ENCODE measurements around the gene SUPT3H.

DNA sequence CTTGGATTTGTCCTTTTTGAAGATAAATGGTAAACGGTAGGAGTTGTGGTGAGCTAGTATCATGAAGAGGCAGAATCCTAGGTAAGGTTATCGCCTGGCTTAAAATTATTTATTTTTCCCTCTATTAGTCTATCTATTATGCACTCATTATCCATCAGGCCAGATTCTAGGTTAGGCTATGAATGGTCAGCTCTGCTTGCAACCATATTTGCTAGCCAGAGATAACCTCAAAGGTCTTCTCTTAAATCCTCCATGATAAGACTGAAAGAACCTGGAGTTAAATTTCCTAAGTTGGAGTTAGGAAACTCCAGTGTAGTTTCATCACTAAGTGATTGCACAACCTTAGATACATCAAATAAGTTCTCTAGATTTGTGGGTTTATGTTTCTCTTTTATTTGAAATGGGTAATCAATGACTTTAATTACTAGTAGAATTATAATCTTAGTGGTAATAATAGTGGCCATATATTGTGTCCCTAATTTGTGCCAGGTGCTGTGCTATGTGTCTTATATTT is 351.7 kb downstream of the SUPT3H start:
- TF ChIP-seq, protein P1, sequence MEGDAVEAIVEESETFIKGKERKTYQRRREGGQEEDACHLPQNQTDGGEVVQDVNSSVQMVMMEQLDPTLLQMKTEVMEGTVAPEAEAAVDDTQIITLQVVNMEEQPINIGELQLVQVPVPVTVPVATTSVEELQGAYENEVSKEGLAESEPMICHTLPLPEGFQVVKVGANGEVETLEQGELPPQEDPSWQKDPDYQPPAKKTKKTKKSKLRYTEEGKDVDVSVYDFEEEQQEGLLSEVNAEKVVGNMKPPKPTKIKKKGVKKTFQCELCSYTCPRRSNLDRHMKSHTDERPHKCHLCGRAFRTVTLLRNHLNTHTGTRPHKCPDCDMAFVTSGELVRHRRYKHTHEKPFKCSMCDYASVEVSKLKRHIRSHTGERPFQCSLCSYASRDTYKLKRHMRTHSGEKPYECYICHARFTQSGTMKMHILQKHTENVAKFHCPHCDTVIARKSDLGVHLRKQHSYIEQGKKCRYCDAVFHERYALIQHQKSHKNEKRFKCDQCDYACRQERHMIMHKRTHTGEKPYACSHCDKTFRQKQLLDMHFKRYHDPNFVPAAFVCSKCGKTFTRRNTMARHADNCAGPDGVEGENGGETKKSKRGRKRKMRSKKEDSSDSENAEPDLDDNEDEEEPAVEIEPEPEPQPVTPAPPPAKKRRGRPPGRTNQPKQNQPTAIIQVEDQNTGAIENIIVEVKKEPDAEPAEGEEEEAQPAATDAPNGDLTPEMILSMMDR (IDR thresholded peaks at IDR 0.05; ENCODE audit: control extremely low read depth in 1 of 3, insufficient read depth in 1 of 3, low read depth in 1 of 3, low read length in 3 of 3) = no peak
- TF ChIP-seq RNF2 (IDR thresholded peaks at IDR 0.05; ENCODE audit: borderline replicate concordance, low read depth, low read length, missing control alignments, poor library complexity, severe bottlenecking) (no peak), GTF2F1 (IDR thresholded peaks at IDR 0.05; ENCODE audit: borderline replicate concordance, low read depth, low read length) (no peak), POLR2A (IDR thresholded peaks at IDR 0.05; ENCODE audit: control extremely low read depth in 1 of 2, low read depth in 2 of 2, low read length in 2 of 2) (no peak), POLR2AphosphoS5 (IDR thresholded peaks at IDR 0.05; ENCODE audit: low read depth, low read length) (no peak), JUND (IDR thresholded peaks at IDR 0.05; ENCODE audit: low read length) (no peak), KDM5A (IDR thresholded peaks at IDR 0.05; ENCODE audit: low read length) (no peak)
